ENCODE data around the gene MCC.
"Not testable (repeated sequence)": the region's sequence is repeated elsewhere in the genome, so short reads cannot be mapped to it uniquely, and the experiment has no call there.

The MCC gene

GRCh38 chr5:113093558-113093957, 394.7 kb downstream of the MCC start:
- no peak for FAIRE-seq

- FAIRE-seq: no peak
Measured at GRCh38 chr5:113092683-113093082, 395.6 kb downstream of the MCC start.

GRCh38 chr5:113091622-113092021, 396.6 kb downstream of the MCC start:
- FAIRE-seq: no peak

GRCh38 chr5:113090336-113091106, 397.7 kb downstream of the MCC start:
- FAIRE-seq: no peak

- FAIRE-seq: no peak
Measured at GRCh38 chr5:113089653-113090335, 398.5 kb downstream of the MCC start.

GRCh38 chr5:113087976-113088514, 400.2 kb downstream of the MCC start:
- FAIRE-seq: no peak

- no peak for FAIRE-seq
Measured at GRCh38 chr5:113085880-113086409, 402.3 kb downstream of the MCC start.

GRCh38 chr5:113085084-113085414, 403.2 kb downstream of the MCC start:
- no peak for FAIRE-seq

GRCh38 chr5:113084402-113085083, 403.7 kb downstream of the MCC start:
- no peak for FAIRE-seq

- no peak for FAIRE-seq
Measured at GRCh38 chr5:113083481-113083880, 404.8 kb downstream of the MCC start.

GRCh38 chr5:113082547-113082905, 405.7 kb downstream of the MCC start:
- no peak for FAIRE-seq

GRCh38 chr5:113081881-113082546, 406.2 kb downstream of the MCC start:
- no peak for FAIRE-seq

GRCh38 chr5:113081091-113081839, 407.0 kb downstream of the MCC start:
- FAIRE-seq: no peak

GRCh38 chr5:113076649-113077048, 411.6 kb downstream of the MCC start:
- not testable (repeated sequence) for FAIRE-seq

GRCh38 chr5:113075019-113075418, 413.2 kb downstream of the MCC start:
- no peak for FAIRE-seq

- FAIRE-seq: not testable (repeated sequence)
Measured at GRCh38 chr5:113073629-113074034, 414.6 kb downstream of the MCC start.

GRCh38 chr5:113071401-113071800, 416.9 kb downstream of the MCC start:
- no peak for FAIRE-seq

- no peak for FAIRE-seq
Measured at GRCh38 chr5:113070901-113071300, 417.4 kb downstream of the MCC start.

- FAIRE-seq: no peak
Measured at GRCh38 chr5:113068559-113068958, 419.7 kb downstream of the MCC start.

- FAIRE-seq: no peak
Measured at GRCh38 chr5:113067635-113068344, 420.5 kb downstream of the MCC start.

- FAIRE-seq: no peak
Measured at GRCh38 chr5:113065626-113066025, 422.6 kb downstream of the MCC start.
